Neural cell (in vitro differentiated cells): ENCODE measurements around the gene TPST1. TPM values are rescaled to one million over a fixed set of nuclear protein-coding genes. Genes with fewer than 3 reads are reported as not detected.
"Not testable (repeated sequence)": the region's sequence is repeated elsewhere in the genome, so short reads cannot be mapped to it uniquely, and the experiment has no call there.

ENCODE experiments used
- H2AFZ ChIP-seq: fragments of 200-600, 300-800 bp; sonication (generic), shearing (Covaris generic); 2 replicates; pipeline ENCODE4 v1.6.0; 2014; ENCODE audit warnings: low read depth, mild to moderate bottlenecking, antibody characterized with exemption, low read length, moderate library complexity
- H3F3A ChIP-seq: fragments of 200-600 bp; shearing (Covaris generic); 2 replicates; pipeline ENCODE4 v1.6.1; 2016; ENCODE audit warnings: mild to moderate bottlenecking, moderate library complexity, mixed read lengths, antibody characterized with exemption, low read length; ENCODE audit not compliant: insufficient read depth, poor library complexity, severe bottlenecking
- H3K27ac ChIP-seq: fragments of 200-600, 300-800 bp; sonication (generic), shearing (Covaris generic); 2 replicates; pipeline ENCODE4 v1.5.1; 2014; ENCODE audit warnings: mild to moderate bottlenecking, low read length, moderate library complexity
- H3K27me3 ChIP-seq: fragments of 300-800, 200-600 bp; sonication (generic), shearing (Covaris generic); 2 replicates; pipeline ENCODE4 v1.6.0; 2014; ENCODE audit warnings: mild to moderate bottlenecking, low read depth, low read length, moderate library complexity; ENCODE audit not compliant: insufficient read depth
- H3K36me3 ChIP-seq: fragments of 300-800, 200-600 bp; sonication (generic), shearing (Covaris generic); 2 replicates; pipeline ENCODE4 v1.5.1; 2014; ENCODE audit warnings: mild to moderate bottlenecking, antibody characterized with exemption, low read length, moderate library complexity; ENCODE audit not compliant: insufficient read depth
- H3K4me2 ChIP-seq: fragments of 300-800, 200-600 bp; sonication (generic), shearing (Covaris generic); 2 replicates; pipeline ENCODE4 v1.6.0; 2014; ENCODE audit warnings: mild to moderate bottlenecking, low read length
- H3K4me3 ChIP-seq: fragments of 300-800, 200-600 bp; sonication (generic), shearing (Covaris generic); 2 replicates; pipeline ENCODE4 v1.5.1; 2014; ENCODE audit warnings: mild to moderate bottlenecking, low read length, moderate library complexity
- H3K79me2 ChIP-seq: fragments of 200-600 bp; shearing (Covaris generic); replicated peaks from 2 replicates; pipeline ENCODE4 v1.6.0; 2014; ENCODE audit warnings: mild to moderate bottlenecking, low read length, moderate library complexity; ENCODE audit not compliant: insufficient read depth
- H3K9ac ChIP-seq: fragments of 300-800, 200-600 bp; sonication (generic), shearing (Covaris generic); 2 replicates; pipeline ENCODE4 v1.6.1; 2016; ENCODE audit warnings: mild to moderate bottlenecking, low read length, mixed read lengths
- H3K9me2 ChIP-seq: fragments of 200-600 bp; shearing (Covaris generic); 2 replicates; pipeline ENCODE4 v1.6.1; 2016; ENCODE audit warnings: mild to moderate bottlenecking, low read length, mixed read lengths; ENCODE audit not compliant: insufficient read depth
- H3K9me3 ChIP-seq: fragments of 200-600, 300-800 bp; sonication (generic), shearing (Covaris generic); 2 replicates; pipeline ENCODE4 v1.6.1; 2016; ENCODE audit warnings: mild to moderate bottlenecking, mixed run types, low read length, moderate library complexity, mixed read lengths
- H4K20me1 ChIP-seq: fragments of 200-600 bp; shearing (Covaris generic); 2 replicates; pipeline ENCODE4 v1.6.1; 2016; ENCODE audit warnings: mild to moderate bottlenecking, mixed run types; ENCODE audit not compliant: insufficient read depth
- EP300 ChIP-seq: fragments of 450-650 bp; conservative IDR thresholded peaks from 2 replicates; pipeline ENCODE4 v1.6.1; 2014; ENCODE audit warnings: antibody characterized with exemption, mild to moderate bottlenecking, moderate library complexity; ENCODE audit not compliant: poor library complexity, severe bottlenecking
- EZH2 ChIP-seq: fragments of 200-600, 300-800 bp; shearing (Covaris generic), sonication (generic); IDR thresholded peaks from 2 replicates; pipeline ENCODE4 v1.6.1; 2014; ENCODE audit warnings: antibody characterized with exemption, low read length, borderline replicate concordance, mild to moderate bottlenecking; ENCODE audit not compliant: insufficient read depth, poor library complexity, severe bottlenecking
- MXI1 ChIP-seq: fragments of 450-650 bp; conservative IDR thresholded peaks from 2 replicates; pipeline ENCODE4 v1.6.1; 2014; ENCODE audit warnings: antibody characterized with exemption, mild to moderate bottlenecking; ENCODE audit not compliant: poor library complexity, severe bottlenecking
- POLR2AphosphoS5 ChIP-seq: IDR thresholded peaks from 2 replicates; pipeline ENCODE4 v1.6.1; 2012
- RAD21 ChIP-seq: fragments of 450-650 bp; conservative IDR thresholded peaks from 2 replicates; pipeline ENCODE4 v1.6.1; 2014; ENCODE audit warnings: antibody characterized with exemption, mild to moderate bottlenecking, moderate library complexity
- SMC3 ChIP-seq: fragments of 450-650 bp; conservative IDR thresholded peaks from 2 replicates; pipeline ENCODE4 v1.6.1; 2014; ENCODE audit warnings: antibody characterized with exemption, mild to moderate bottlenecking, moderate library complexity; ENCODE audit not compliant: poor library complexity
- TAF1 ChIP-seq: IDR thresholded peaks from 2 replicates; pipeline ENCODE4 v1.6.1; 2012; ENCODE audit warnings: low read depth
- polyA plus RNA-seq: library from polyadenylated mRNA; depleted of rRNA; stranded (reverse); fragments of >200 nt; gene quantifications from 2 replicates; pipeline ENCODE4 v1.2.3, GENCODE V29; 2014
- TF ChIP-seq, protein P1 (sequence below): fragments of 450-650 bp; IDR thresholded peaks from 2 replicates; pipeline ENCODE4 v1.5.1; 2014; ENCODE audit warnings: antibody characterized with exemption, mild to moderate bottlenecking, moderate library complexity; ENCODE audit not compliant: poor library complexity, severe bottlenecking
- TF ChIP-seq, protein P2 (sequence below): IDR thresholded peaks from 2 replicates; pipeline ENCODE4 v1.6.1; 2012; ENCODE audit warnings: borderline replicate concordance

Gene TPST1
- polyA plus RNA-seq, 1 donor from 2014 or later, result 58.5 TPM

DNA sequence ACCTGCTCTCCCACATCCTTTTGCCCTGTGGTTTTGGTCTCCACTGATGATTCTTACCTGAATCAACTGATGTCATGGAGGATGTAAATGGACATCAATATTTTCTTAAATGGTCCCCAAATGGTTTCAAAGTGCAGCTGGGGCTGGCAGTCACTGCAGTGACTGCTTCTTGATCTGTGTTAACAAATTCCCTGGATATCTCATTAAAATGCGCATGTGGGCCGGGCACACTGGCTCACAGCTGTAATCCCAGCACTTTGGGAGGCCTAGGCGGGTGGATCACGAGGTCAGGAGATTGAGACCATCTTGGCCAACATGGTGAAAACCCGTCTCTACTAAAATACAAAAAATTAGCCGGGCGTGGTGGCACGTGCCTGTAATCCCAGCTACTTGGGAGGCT, 30.1 kb upstream of the TPST1 start:
- H4K20me1 ChIP-seq, H3K9ac ChIP-seq, H3K9me2 ChIP-seq, H3K4me3 ChIP-seq, H3K9me3 ChIP-seq, H3K36me3 ChIP-seq, H3K27me3 ChIP-seq, H3F3A ChIP-seq, H2AFZ ChIP-seq, H3K4me2 ChIP-seq, H3K79me2 ChIP-seq, H3K27ac ChIP-seq: not testable (repeated sequence)

DNA sequence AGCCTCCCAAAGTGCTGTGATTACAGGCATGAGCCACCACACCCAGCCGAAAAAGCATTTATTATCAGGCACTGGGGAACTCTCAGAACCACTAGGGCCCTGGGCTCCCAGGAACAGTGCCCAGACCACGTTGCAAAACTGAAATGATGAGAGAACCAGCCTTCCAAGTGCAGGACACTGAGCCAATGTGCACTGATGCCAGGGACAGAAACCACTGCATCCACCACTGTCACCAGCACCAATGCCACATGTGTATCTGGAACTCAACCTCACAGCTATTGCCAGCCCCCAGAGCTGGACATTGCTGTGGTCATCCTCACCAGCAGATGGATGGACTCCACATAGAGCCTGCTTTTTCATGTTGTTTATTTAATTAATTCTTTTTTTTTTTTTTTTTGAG, 28.2 kb upstream of the TPST1 start:
- no peaks in the 10 kb centered on the region for H3K79me2 ChIP-seq
- H3F3A ChIP-seq, result no peaks in the 10 kb centered on the region
- TF ChIP-seq, protein P1, sequence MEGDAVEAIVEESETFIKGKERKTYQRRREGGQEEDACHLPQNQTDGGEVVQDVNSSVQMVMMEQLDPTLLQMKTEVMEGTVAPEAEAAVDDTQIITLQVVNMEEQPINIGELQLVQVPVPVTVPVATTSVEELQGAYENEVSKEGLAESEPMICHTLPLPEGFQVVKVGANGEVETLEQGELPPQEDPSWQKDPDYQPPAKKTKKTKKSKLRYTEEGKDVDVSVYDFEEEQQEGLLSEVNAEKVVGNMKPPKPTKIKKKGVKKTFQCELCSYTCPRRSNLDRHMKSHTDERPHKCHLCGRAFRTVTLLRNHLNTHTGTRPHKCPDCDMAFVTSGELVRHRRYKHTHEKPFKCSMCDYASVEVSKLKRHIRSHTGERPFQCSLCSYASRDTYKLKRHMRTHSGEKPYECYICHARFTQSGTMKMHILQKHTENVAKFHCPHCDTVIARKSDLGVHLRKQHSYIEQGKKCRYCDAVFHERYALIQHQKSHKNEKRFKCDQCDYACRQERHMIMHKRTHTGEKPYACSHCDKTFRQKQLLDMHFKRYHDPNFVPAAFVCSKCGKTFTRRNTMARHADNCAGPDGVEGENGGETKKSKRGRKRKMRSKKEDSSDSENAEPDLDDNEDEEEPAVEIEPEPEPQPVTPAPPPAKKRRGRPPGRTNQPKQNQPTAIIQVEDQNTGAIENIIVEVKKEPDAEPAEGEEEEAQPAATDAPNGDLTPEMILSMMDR, result no peak
- TF ChIP-seq POLR2AphosphoS5, result no peak
- no peak for TF ChIP-seq SMC3
- TF ChIP-seq RAD21, result no peak
- TF ChIP-seq, protein P2, sequence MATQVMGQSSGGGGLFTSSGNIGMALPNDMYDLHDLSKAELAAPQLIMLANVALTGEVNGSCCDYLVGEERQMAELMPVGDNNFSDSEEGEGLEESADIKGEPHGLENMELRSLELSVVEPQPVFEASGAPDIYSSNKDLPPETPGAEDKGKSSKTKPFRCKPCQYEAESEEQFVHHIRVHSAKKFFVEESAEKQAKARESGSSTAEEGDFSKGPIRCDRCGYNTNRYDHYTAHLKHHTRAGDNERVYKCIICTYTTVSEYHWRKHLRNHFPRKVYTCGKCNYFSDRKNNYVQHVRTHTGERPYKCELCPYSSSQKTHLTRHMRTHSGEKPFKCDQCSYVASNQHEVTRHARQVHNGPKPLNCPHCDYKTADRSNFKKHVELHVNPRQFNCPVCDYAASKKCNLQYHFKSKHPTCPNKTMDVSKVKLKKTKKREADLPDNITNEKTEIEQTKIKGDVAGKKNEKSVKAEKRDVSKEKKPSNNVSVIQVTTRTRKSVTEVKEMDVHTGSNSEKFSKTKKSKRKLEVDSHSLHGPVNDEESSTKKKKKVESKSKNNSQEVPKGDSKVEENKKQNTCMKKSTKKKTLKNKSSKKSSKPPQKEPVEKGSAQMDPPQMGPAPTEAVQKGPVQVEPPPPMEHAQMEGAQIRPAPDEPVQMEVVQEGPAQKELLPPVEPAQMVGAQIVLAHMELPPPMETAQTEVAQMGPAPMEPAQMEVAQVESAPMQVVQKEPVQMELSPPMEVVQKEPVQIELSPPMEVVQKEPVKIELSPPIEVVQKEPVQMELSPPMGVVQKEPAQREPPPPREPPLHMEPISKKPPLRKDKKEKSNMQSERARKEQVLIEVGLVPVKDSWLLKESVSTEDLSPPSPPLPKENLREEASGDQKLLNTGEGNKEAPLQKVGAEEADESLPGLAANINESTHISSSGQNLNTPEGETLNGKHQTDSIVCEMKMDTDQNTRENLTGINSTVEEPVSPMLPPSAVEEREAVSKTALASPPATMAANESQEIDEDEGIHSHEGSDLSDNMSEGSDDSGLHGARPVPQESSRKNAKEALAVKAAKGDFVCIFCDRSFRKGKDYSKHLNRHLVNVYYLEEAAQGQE, result no peak
- TF ChIP-seq EZH2, result no peak
- no peak for TF ChIP-seq TAF1
- no peak for TF ChIP-seq EP300
- TF ChIP-seq MXI1, result no peak
- H3K27me3 ChIP-seq, result no peaks in the 10 kb centered on the region
- no peaks in the 10 kb centered on the region for H3K9me2 ChIP-seq
- H2AFZ ChIP-seq, result no peak overlapping the region
- no peak overlapping the region for H3K9ac ChIP-seq
- no peak overlapping the region for H3K4me2 ChIP-seq
- H3K36me3 ChIP-seq, result no peaks in the 10 kb centered on the region
- H3K4me3 ChIP-seq, result no peak overlapping the region
- no peaks in the 10 kb centered on the region for H4K20me1 ChIP-seq
- no peaks in the 10 kb centered on the region for H3K9me3 ChIP-seq
- no peak overlapping the region for H3K27ac ChIP-seq

DNA sequence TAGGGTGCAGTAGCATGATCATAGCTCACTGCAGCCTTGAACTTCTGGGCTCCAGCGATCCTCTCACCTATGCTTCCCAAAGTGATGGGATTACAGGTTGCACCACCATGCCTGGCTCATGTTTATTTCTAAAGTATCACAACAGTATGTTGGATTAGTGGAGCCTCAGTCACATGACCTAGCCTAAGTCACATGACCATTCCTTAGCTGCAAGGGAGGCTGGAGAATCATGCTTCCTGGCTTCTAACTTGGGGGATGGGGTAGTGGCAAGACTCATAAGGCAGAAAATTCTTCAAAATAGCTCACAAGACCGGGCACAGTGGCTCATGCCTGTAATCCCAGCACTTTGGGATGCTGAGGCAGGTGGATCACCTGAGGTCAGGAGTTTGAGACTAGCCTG, 26.9 kb upstream of the TPST1 start:
- H3K27me3 ChIP-seq, result no peaks in the 10 kb centered on the region
- no peak overlapping the region for H3K9ac ChIP-seq
- no peaks in the 10 kb centered on the region for H3K9me2 ChIP-seq
- H3K4me3 ChIP-seq, result no peak overlapping the region
- H3F3A ChIP-seq, result no peaks in the 10 kb centered on the region
- no peak overlapping the region for H3K4me2 ChIP-seq
- no peak overlapping the region for H2AFZ ChIP-seq
- H3K27ac ChIP-seq, result no peak overlapping the region
- H3K79me2 ChIP-seq, result no peaks in the 10 kb centered on the region
- no peaks in the 10 kb centered on the region for H4K20me1 ChIP-seq
- H3K36me3 ChIP-seq, result no peaks in the 10 kb centered on the region
- H3K9me3 ChIP-seq, result no peaks in the 10 kb centered on the region
- TF ChIP-seq, protein P2, result no peak
- TF ChIP-seq EZH2 (no peak), SMC3 (no peak), POLR2AphosphoS5 (no peak), TAF1 (no peak), RAD21 (no peak), MXI1 (no peak), EP300 (no peak)
- TF ChIP-seq, protein P1, result no peak
